GM18951 (cell line): ENCODE data around the gene CLDN10.

Source experiments
- POLR2A ChIP-seq: IDR thresholded peaks from 4 replicates; pipeline ENCODE4 v1.6.1; 2011; ENCODE audit warnings: mild to moderate bottlenecking; ENCODE audit not compliant: insufficient read length, insufficient read depth; ENCODE audit errors: extremely low read depth
- in situ Hi-C: fragments of 300-500 bp; cut with MboI; formaldehyde crosslinking; loops from one replicate; pipeline ENCODE4 v1.12.0; 2022; ENCODE audit warnings: low sequenced_read_pairs, mixed read lengths, inconsistent platforms; ENCODE audit not compliant: unreplicated experiment

The CLDN10 gene

DNA sequence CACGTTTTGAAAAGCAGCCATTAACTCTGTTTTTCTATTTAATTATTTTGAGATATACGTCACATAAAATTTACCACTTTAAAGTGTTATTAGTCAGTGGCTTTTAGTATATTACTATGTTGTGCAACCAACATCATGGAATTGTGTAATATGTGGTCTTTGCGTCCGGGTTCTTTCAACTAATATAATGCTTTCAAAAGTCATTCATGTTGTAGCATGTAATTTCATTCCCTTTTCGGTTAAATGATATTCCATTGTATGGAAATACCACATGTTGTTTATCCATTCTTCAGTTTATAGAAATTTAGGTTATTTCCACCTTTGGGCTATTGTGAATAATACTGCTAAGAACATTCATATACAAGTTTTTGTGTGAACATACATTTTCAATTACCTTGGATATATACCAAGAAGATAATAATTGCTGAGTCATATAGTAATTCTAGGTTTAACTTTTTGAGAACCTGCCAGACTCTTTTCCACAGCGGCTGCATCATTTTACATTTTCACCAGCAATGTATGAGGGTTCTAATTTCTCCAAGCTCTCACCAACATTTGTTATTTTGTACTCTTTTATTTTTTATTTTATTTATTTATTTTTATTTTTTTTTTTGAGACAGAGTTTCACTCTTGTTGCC is 28.1 kb upstream of the CLDN10 start:
- in situ Hi-C loops: no loop called here

DNA sequence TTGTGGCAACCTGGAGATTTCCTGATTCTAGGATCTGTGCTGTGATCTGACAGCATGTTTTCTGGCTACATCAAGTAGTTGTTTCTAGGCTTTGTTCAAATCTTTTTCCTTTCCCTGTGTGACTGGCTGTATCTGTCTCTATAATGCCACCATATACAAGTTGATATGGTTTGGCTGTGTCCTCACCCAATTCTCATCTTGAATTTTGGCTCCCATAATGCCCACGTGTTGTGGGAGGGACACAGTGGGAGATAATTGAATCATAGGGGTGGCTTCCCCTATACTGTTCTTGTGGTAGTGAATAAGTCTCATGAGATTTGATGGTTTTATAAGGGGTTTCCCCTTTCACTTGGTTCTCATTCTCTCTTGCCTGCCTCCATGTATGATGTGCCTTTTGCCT is 24.6 kb upstream of the CLDN10 start:
- TF ChIP-seq POLR2A: no peak
- in situ Hi-C loops: loop anchor here (25.0 kb wide), 1 partner anchor 309 kb away; no protein-coding TSS in a partner anchor

More for the DNA sequence above, 28.1 kb upstream of the CLDN10 start:
- no peak for TF ChIP-seq POLR2A

DNA sequence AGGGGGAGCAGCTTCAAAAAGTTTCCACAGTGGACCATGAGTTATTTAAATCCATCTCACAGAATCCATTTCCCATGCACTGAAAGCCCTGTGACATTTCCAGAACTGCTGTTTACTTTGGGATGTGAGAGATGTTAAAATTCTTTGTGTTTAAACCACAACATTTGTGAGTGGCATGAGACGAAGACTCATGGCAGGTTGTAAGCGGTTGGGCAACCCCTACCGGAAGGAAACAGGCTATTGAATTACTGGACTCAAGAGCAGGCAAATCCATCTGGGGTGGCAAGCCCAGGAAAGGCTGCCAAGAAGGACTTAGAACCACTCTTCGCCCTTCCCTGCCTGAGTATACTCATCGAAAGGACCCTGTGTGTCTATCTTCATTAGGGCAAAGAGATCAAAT is 22.3 kb upstream of the CLDN10 start:
- in situ Hi-C loops: loop anchor here (25.0 kb wide), 1 partner anchor 307 kb away; no protein-coding TSS in a partner anchor
- no peak for TF ChIP-seq POLR2A

DNA sequence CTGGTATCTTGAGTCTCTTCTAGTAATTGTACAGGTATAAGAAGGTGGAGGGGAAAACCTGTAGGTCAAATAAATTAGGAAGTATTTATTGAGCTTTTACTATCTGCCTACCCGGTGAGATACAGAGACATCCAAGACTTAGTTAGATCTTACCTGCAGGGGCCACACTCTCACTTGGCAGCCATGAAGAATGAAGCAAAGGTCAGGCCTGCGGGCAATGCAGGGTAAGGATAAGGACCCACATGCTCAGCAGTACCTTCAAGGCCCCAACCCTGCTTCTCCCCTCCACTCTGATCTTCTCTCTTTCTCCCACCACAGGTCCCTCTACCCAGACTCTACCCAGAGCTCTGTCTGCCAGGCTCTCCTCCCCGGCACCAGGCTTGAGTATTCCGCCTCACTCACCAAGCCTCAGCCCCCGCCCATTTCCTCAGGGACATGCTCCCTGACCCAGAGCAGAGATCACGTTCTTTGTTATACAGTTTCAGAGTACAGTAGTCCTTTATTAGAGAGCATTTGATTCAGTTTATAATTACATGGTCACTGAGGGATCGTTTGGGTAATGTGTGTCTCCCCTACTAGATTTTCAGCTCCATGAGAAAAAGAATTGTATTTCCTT is 18.9 kb upstream of the CLDN10 start:
- in situ Hi-C loops: loop anchor here (25.0 kb wide), 1 partner anchor 304 kb away; no protein-coding TSS in a partner anchor
- no peak for TF ChIP-seq POLR2A

DNA sequence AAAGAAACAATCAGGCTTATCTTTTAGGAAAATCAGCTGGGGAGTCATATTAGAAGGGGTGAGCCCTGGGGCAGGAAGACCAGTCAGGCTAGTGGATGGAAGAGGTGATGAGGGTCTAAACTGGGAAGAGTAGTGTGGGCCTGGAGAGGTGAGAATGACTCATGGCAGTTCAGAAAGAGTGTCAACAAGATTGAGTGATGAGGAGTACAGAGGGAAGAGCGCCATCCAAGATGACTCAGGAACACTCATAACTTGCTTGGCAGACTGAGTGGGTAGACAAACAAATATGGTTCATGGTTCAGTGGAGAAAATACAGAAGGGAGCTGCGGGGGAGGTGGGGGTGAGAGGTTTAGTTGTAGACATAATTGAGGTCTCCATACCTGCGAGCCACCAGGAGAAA is 17.3 kb upstream of the CLDN10 start:
- in situ Hi-C loops: loop anchor here (25.0 kb wide), 1 partner anchor 302 kb away; no protein-coding TSS in a partner anchor
- TF ChIP-seq POLR2A: no peak

DNA sequence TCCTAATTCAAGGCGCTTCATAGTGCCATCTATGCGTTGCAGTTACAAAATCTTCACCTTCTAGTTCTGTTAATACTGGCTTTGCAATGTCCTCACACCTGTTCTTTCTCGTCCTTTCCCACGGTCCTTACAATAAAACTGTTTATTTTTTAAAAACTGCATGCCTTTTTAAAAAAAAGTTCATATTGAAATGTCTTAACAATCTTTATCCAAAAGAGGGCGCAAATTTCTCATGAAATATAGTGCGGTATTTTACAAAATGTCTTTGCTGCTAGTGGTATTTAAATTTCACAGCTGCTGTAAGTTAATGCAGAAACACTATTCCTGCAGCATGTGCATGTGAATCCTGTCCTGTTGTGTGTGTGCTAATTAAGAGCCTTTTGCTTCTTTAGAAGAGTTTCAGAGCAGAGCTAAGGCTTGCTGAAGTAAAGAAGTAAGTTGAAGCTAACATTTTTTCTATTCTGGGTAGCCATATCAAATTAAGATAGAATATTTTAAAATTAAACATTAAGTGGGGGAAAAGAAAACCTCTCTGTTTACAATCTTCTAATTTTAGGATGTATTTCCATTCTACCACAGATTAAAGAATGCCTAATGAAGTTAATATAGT is 15.8 kb upstream of the CLDN10 start:
- TF ChIP-seq POLR2A: no peak
- in situ Hi-C loops: loop anchor here (25.0 kb wide), 1 partner anchor 301 kb away; no protein-coding TSS in a partner anchor

DNA sequence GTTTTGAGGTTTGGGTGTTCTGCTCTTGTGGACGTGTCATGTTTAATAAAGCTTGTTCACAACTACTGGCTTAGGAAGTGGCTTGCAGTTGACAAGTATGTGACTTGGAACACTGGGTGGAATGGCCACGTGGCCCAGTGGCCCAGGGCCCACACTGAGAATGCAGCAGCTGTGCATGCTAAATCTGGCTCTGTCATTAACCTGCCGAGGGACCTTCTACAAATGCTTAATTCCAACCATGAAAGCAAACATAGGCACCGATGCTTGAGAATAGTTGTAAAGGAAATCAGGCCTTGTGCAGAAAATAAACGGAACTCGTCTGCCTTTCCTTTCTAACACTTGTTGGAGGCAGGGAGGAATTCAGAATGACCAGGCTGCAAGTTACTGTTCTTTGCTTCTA is 11.6 kb upstream of the CLDN10 start:
- in situ Hi-C loops: loop anchor here (25.0 kb wide), 1 partner anchor 296 kb away; no protein-coding TSS in a partner anchor
- TF ChIP-seq POLR2A: no peak

DNA sequence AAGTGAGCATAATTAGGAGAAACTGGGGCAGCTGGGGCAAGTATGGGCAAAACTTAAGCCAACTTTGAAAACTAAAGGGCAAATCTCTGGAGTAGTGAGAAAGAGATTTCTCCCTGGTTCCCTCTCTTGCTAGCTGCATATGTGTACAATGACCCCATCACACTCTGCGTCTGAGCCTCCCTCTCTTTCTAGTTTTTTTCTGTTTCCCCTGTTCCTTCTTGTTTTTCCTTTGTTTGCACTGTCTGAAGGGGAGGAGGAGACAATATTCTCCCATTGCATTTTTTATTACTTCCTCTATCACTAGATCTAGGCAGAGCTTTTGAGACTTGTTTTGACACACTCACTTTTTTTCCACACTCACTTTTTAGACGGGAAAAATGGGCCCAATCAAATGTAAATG is 11.2 kb upstream of the CLDN10 start:
- in situ Hi-C loops: loop anchor here (25.0 kb wide), 1 partner anchor 296 kb away; no protein-coding TSS in a partner anchor
- TF ChIP-seq POLR2A: no peak

DNA sequence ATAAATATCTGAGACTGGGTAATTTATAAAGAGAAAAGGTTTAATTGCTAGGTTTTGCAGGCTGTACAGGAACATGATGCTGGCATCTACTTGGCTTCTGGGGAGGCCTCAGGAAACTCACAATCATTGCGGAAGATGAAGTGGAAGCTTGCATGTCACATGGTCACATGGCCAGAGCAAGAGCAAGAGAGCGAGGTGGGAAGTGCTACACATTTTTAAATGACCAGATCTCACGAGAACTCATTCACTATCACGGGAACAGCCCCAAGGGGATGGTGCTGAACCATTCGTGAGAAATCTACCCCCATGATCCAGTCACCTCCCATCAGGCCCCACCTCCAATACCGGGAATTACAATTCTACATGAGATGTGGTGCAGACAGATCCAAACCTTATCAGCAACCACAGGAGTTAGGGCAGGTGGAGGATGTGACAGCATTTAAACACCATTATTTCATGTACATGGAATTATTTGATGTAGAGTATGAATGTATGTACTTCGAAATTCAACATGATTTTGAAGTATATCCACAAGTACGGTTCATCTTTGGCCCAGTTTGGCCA is 10.5 kb upstream of the CLDN10 start:
- in situ Hi-C loops: loop anchor here (25.0 kb wide), 1 partner anchor 295 kb away; no protein-coding TSS in a partner anchor
- no peak for TF ChIP-seq POLR2A

DNA sequence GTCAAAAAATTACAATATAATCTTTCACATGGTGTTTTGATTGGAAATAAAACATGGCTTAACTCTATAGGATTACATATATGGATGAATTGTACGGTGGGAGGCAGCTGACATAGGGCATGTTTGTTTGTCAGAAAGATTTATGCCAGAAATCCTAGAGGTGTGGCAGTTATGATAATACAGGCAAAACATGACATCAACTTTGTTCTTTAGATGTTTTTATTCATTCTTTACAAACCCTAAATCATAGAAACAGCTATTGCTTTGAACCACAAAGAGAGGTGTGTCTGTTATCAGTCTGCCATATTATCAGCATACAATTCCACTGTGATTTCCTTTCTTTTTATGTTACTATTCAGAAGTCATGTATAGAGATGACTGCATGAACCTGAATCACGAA is 8.2 kb upstream of the CLDN10 start:
- in situ Hi-C loops: loop anchor here (25.0 kb wide), 1 partner anchor 293 kb away; no protein-coding TSS in a partner anchor
- TF ChIP-seq POLR2A: no peak

DNA sequence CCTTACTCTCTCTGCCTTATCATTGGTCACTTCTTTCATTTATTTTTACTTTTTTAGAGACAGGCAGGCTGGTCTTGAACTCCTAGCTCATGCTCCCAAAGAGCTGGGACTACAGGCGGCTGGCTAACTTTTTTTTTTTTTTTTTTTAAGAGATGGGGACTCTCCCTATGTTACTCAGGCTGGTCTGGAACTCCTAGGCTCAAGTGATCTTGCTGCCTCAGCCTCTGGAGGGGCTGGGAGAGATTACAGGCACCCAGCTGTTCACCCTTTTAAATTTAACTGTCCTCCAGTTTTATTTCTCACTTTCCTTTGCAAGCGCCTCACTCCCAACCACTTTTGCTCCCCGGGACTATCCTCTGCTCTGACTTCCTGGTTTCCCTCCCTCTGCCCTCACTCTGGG is 5.6 kb upstream of the CLDN10 start:
- TF ChIP-seq POLR2A: no peak
- in situ Hi-C loops: loop anchor here (25.0 kb wide), 1 partner anchor 290 kb away; no protein-coding TSS in a partner anchor

DNA sequence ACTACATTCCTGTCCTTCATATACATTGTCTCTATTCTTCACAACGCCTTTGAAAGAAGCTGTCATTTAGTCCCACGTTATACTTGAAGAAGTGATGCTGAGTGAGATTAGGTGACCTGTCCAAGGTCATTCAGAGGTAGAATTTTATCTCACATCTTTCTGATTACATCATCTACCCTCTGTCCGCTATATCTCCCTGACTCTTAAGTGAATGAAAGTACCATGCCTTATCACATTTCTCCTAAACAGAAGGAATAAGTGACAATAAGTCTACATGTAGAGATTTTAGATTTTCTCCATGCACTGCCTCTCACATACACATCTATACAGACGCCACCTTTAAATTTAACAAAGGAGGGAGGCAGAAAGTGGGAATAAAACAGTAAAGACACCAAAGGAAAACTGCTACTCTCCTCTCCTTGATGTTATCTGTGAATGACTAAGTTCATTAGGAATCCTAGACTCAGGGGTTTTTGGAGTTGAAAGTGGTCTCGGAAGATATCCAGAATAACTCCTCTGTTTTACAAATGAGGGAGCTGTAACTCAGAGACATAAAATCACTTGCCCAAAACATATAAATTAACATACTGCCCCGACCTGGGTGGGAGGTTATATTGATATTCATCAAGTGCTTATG is 4.9 kb upstream of the CLDN10 start:
- in situ Hi-C loops: loop anchor here (25.0 kb wide), 1 partner anchor 290 kb away; no protein-coding TSS in a partner anchor
- TF ChIP-seq POLR2A: no peak

DNA sequence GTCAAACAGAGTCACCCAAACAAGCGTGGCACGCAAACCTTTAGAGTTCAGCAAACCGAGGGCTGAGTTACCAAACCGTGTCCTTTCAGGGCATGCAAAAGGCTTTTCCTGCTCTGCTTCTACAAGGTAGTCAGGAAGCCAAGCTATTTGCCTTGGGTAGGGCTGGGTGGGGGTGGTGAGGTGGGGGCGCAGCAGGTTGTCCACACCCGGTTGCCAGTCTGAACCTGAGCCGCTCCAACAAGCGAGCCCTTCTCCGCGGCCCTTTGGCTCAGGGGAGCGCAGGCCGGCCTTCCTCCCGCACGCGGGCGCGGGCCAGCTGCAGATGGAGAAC is 347 bp upstream of the CLDN10 start:
- no peak for TF ChIP-seq POLR2A
- in situ Hi-C loops: no loop called here
